ENCODE results near the gene TNFAIP2. TPM values are rescaled to one million over a fixed set of nuclear protein-coding genes. Genes with fewer than 3 reads are reported as not detected.
"Not testable (repeated sequence)": the region's sequence is repeated elsewhere in the genome, so short reads cannot be mapped to it uniquely, and the experiment has no call there.

Gene TNFAIP2
- total and polyA plus RNA-seq, 4 donors = 8.9 to 32.0 (median 22.4) TPM

DNA sequence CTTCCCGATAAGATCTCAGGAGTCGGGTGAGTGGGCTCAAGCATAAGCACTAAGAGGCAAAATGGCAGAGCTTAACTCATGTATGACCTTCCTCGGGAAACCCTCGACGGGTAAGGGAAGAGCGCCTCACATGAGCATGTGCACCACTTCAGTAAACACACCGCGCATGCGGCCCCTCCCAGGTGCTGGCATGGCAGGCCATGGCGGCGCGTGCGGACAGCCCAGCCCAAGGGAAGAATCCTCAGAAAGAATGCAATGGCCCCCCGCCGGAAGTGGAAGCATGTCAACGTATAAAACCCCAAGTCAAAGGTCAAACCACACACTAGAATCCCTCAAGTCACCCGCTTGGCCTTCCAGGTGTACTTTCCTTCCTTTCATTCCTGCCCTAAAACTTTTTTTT, 6.6 kb upstream of the TNFAIP2 start (continued):
- TF ChIP-seq REST (IDR thresholded peaks at IDR 0.05) = no peak

GRCh38 chr14:103117499-103117898, 5.8 kb upstream of the TNFAIP2 start:
- DNase-seq (ENCODE audit: low spot score); H3K36me3 ChIP-seq (ENCODE audit: control insufficient read depth in 4 of 4, insufficient read depth in 3 of 4, low read depth in 1 of 4, low read length in 3 of 4); H3K9me3 ChIP-seq (ENCODE audit: control insufficient read depth in 4 of 4, low read length in 3 of 4); H3K27me3 ChIP-seq (ENCODE audit: control insufficient read depth in 4 of 4, insufficient read depth in 4 of 4, low read length in 3 of 4); H3K9ac ChIP-seq (ENCODE audit: low read depth in 1 of 2, low read length in 2 of 2); H3K27ac ChIP-seq (ENCODE audit: low read depth in 1 of 2, low read length in 2 of 2); H3K4me3 ChIP-seq (ENCODE audit: low read depth in 1 of 3, low read length in 3 of 3): not testable (repeated sequence)
- 92% methylated on average over 7 of the region's 7 CpGs for WGBS
- peaks cover 21 to 45% (median 32%) of the 10 kb centered on the region in 4 donors for H3K4me1 ChIP-seq (ENCODE audit: control insufficient read depth in 4 of 4, insufficient read depth in 4 of 4, low read length in 3 of 4)

- TF ChIP-seq GABPA (IDR thresholded peaks at IDR 0.05 in 1 of 2, conservative IDR thresholded peaks at IDR 0.05 in 1 of 2) (no peak), HNF4G (IDR thresholded peaks at IDR 0.05) (no peak), NR2F2 (IDR thresholded peaks at IDR 0.05) (no peak), YY1 (IDR thresholded peaks at IDR 0.05) (no peak), RAD21 (IDR thresholded peaks at IDR 0.05) (no peak)
- TF ChIP-seq, protein P1, sequence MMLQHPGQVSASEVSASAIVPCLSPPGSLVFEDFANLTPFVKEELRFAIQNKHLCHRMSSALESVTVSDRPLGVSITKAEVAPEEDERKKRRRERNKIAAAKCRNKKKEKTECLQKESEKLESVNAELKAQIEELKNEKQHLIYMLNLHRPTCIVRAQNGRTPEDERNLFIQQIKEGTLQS (IDR thresholded peaks at IDR 0.05) = no peak
- H3K4me1 ChIP-seq (ENCODE audit: control insufficient read depth in 4 of 4, insufficient read depth in 4 of 4, low read length in 3 of 4) = peaks cover 22 to 39% (median 31%) of the 10 kb centered on the region in 4 donors
- DNase-seq (ENCODE audit: low spot score) = no peak
- no peaks in the 10 kb centered on the region for H3K27me3 ChIP-seq (ENCODE audit: control insufficient read depth in 4 of 4, insufficient read depth in 4 of 4, low read length in 3 of 4)
- WGBS = 30% methylated on average over 10 of the region's 10 CpGs
- H3K9ac ChIP-seq (ENCODE audit: low read depth in 1 of 2, low read length in 2 of 2) = no peak overlapping the region
- no peak overlapping the region for H3K4me3 ChIP-seq (ENCODE audit: low read depth in 1 of 3, low read length in 3 of 3)
- H3K9me3 ChIP-seq (ENCODE audit: control insufficient read depth in 4 of 4, low read length in 3 of 4) = no peaks in the 10 kb centered on the region
- H3K36me3 ChIP-seq (ENCODE audit: control insufficient read depth in 4 of 4, insufficient read depth in 3 of 4, low read depth in 1 of 4, low read length in 3 of 4) = no peaks in the 10 kb centered on the region
- peak overlapping the region; percentile 16 to 77 for H3K27ac ChIP-seq (ENCODE audit: low read depth in 1 of 2, low read length in 2 of 2)
These were observed 5.1 kb upstream of the TNFAIP2 start for GRCh38 chr14:103118018-103118662.

GRCh38 chr14:103118663-103119404, 4.4 kb upstream of the TNFAIP2 start:
- no peaks in the 10 kb centered on the region for H3K36me3 ChIP-seq (ENCODE audit: control insufficient read depth in 4 of 4, insufficient read depth in 3 of 4, low read depth in 1 of 4, low read length in 3 of 4)
- H3K27ac ChIP-seq (ENCODE audit: low read depth in 1 of 2, low read length in 2 of 2) = peak overlapping the region; percentile 16 to 77
- peaks cover 18 to 36% (median 27%) of the 10 kb centered on the region in 4 donors for H3K4me1 ChIP-seq (ENCODE audit: control insufficient read depth in 4 of 4, insufficient read depth in 4 of 4, low read length in 3 of 4)
- WGBS = 71% methylated on average over 9 of the region's 9 CpGs
- no peaks in the 10 kb centered on the region for H3K27me3 ChIP-seq (ENCODE audit: control insufficient read depth in 4 of 4, insufficient read depth in 4 of 4, low read length in 3 of 4)
- DNase-seq (ENCODE audit: low spot score) = no peak
- H3K4me3 ChIP-seq (ENCODE audit: low read depth in 1 of 3, low read length in 3 of 3) = no peak overlapping the region
- no peaks in the 10 kb centered on the region for H3K9me3 ChIP-seq (ENCODE audit: control insufficient read depth in 4 of 4, low read length in 3 of 4)
- H3K9ac ChIP-seq (ENCODE audit: low read depth in 1 of 2, low read length in 2 of 2) = no peak overlapping the region
- TF ChIP-seq RXRA (IDR thresholded peaks at IDR 0.05) (peak in 1 of 2 donors; percentile 6), SP1 (IDR thresholded peaks at IDR 0.05) (no peak), FOXA2 (IDR thresholded peaks at IDR 0.05) (no peak)
- TF ChIP-seq, protein P2, sequence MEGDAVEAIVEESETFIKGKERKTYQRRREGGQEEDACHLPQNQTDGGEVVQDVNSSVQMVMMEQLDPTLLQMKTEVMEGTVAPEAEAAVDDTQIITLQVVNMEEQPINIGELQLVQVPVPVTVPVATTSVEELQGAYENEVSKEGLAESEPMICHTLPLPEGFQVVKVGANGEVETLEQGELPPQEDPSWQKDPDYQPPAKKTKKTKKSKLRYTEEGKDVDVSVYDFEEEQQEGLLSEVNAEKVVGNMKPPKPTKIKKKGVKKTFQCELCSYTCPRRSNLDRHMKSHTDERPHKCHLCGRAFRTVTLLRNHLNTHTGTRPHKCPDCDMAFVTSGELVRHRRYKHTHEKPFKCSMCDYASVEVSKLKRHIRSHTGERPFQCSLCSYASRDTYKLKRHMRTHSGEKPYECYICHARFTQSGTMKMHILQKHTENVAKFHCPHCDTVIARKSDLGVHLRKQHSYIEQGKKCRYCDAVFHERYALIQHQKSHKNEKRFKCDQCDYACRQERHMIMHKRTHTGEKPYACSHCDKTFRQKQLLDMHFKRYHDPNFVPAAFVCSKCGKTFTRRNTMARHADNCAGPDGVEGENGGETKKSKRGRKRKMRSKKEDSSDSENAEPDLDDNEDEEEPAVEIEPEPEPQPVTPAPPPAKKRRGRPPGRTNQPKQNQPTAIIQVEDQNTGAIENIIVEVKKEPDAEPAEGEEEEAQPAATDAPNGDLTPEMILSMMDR (IDR thresholded peaks at IDR 0.05; ENCODE audit: low read depth, low read length, missing input control) = no peak

DNA sequence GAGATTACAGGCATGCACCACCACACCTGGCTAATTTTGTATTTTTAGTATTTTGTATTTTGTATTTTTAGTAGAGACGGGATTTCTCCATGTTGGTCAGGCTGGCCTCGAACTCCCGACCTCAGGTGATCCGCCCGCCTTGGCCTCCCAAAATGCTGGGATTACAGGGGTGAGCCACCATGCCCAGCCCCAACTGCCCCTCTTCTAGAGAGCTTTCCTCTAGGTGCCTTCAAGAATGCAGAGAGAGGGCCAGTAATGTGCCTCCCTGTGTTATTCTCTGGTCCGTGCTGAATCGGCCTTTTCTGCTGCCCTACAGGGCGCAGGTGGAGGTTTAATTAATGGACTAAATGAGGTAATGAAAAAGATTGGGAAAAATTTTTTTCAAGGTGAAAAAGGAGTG, 3.7 kb upstream of the TNFAIP2 start:
- H3K27ac ChIP-seq (ENCODE audit: low read depth in 1 of 2, low read length in 2 of 2); H3K9ac ChIP-seq (ENCODE audit: low read depth in 1 of 2, low read length in 2 of 2); H3K9me3 ChIP-seq (ENCODE audit: control insufficient read depth in 4 of 4, low read length in 3 of 4); H3K36me3 ChIP-seq (ENCODE audit: control insufficient read depth in 4 of 4, insufficient read depth in 3 of 4, low read depth in 1 of 4, low read length in 3 of 4); H3K27me3 ChIP-seq (ENCODE audit: control insufficient read depth in 4 of 4, insufficient read depth in 4 of 4, low read length in 3 of 4); H3K4me3 ChIP-seq (ENCODE audit: low read depth in 1 of 3, low read length in 3 of 3); DNase-seq (ENCODE audit: low spot score): not testable (repeated sequence)
- 93% methylated on average over 8 of the region's 8 CpGs for WGBS
- peaks cover 15 to 36% (median 26%) of the 10 kb centered on the region in 4 donors for H3K4me1 ChIP-seq (ENCODE audit: control insufficient read depth in 4 of 4, insufficient read depth in 4 of 4, low read length in 3 of 4)

Measured in liver (tissue), 9 donors.